OCI-LY1 (cell line): Measurements from ENCODE around the gene GALNT18.

Source experiments
- EZH2 ChIP-seq: fragments of 200-600 bp; sonication (generic), shearing (Covaris generic); IDR thresholded peaks from 2 replicates; pipeline ENCODE4 v1.8.0; 2017; ENCODE audit warnings: borderline replicate concordance, mixed run types, mild to moderate bottlenecking, antibody characterized with exemption, low read length, moderate library complexity, mixed read lengths
- TF ChIP-seq, protein P1 (sequence below): fragments of 200-600 bp; sonication (generic), shearing (Covaris generic); IDR thresholded peaks from 2 replicates; pipeline ENCODE4 v1.5.1; 2017; ENCODE audit warnings: mild to moderate bottlenecking, antibody characterized with exemption, low read length, moderate library complexity, mixed read lengths

DNA sequence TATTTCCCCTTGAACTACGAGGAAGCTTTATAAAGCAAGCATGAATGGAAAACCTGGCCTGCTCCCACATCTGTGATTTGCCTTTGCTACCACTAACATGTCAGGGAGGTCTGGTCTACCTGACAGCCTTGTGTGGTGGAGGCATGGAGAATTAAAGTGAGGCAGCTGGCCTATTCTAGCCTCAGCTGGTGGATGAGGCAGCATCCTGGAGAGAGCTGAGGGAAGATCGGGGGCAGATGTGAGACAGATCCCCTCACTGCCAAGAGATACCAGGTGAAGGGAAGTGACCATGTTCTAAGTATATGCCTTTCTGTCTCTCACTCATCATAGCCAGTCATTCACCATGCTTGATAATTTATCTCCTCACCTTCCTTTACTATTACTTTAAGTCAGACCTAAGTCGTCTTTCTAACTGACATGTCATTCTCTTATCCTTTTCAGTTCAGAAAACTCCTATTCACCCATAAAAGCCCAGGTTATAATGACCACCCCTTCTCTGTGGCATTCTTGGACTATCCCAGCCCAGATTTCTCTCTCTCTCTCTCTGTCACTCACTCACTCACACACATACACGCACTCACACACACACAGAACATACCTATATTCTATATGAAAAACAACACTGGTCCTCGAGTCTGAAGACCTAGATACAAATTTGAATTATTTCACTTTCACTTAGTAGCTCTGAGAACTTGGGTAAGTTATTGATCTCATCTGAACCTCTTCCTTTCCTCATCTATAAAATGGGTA lies 359.5 kb downstream of the GALNT18 start:
- TF ChIP-seq, protein P1, sequence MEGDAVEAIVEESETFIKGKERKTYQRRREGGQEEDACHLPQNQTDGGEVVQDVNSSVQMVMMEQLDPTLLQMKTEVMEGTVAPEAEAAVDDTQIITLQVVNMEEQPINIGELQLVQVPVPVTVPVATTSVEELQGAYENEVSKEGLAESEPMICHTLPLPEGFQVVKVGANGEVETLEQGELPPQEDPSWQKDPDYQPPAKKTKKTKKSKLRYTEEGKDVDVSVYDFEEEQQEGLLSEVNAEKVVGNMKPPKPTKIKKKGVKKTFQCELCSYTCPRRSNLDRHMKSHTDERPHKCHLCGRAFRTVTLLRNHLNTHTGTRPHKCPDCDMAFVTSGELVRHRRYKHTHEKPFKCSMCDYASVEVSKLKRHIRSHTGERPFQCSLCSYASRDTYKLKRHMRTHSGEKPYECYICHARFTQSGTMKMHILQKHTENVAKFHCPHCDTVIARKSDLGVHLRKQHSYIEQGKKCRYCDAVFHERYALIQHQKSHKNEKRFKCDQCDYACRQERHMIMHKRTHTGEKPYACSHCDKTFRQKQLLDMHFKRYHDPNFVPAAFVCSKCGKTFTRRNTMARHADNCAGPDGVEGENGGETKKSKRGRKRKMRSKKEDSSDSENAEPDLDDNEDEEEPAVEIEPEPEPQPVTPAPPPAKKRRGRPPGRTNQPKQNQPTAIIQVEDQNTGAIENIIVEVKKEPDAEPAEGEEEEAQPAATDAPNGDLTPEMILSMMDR, result no peak
- TF ChIP-seq EZH2, result no peak
